IMR-90 (cell line): ENCODE data around the gene IFNE. TPM values are rescaled to one million over a fixed set of nuclear protein-coding genes. Genes with fewer than 3 reads are reported as not detected.
A peak's percentile ranks its signal among the peaks of the same experiment; 100 is the strongest.

Experiments used
- ATAC-seq: fragments of 200-7000 bp; cut with Tn5 transposase; 2 replicates; pipeline ENCODE4 v1.9.1; 2020; ENCODE audit warnings: low read depth, mild to moderate bottlenecking, moderate library complexity
- BruUV-seq: library from RNA; stranded (reverse); fragments of 400-500 nt; replicated peaks from 2 replicates; lab custom pipeline; 2021; lab: Mats Ljungman, UMichigan
- CTCF ChIA-PET: fragments of 300-600 bp; formaldehyde crosslinking; extraction: SDS; loops from one replicate; lab custom pipeline; 2021; ENCODE audit warnings: antibody characterized with exemption; lab: Yijun Ruan, JAX
- POLR2A ChIA-PET: fragments of 300-600 bp; sonication (Branson Sonifier 250); formaldehyde crosslinking; loops from one replicate; lab custom pipeline; 2022; ENCODE audit warnings: antibody characterized with exemption; ENCODE audit not compliant: unreplicated experiment; lab: Charles Lee
- DNase-seq: peaks from one replicate; pipeline ENCODE4 v3.0.0; 2013
- H2AFZ ChIP-seq: replicated peaks from 2 replicates; pipeline ENCODE3; 2013; ENCODE audit warnings: low read length, mild to moderate bottlenecking; ENCODE audit not compliant: poor library complexity
- H2AK5ac ChIP-seq: 2 replicates; pipeline ENCODE4 v1.6.1; 2013; ENCODE audit warnings: low read depth, low read length, inconsistent platforms
- H2AK9ac ChIP-seq: replicated peaks from 2 replicates; pipeline ENCODE3; 2013; ENCODE audit warnings: mild to moderate bottlenecking, low read depth, low read length, moderate library complexity; ENCODE audit not compliant: poor library complexity
- H2BK120ac ChIP-seq: 2 replicates; pipeline ENCODE4 v1.6.1; 2013; ENCODE audit warnings: low read depth, low read length, inconsistent platforms
- H2BK15ac ChIP-seq: 3 replicates; pipeline ENCODE4 v1.6.1; 2013; ENCODE audit warnings: low read depth, low read length, inconsistent platforms
- H2BK20ac ChIP-seq: 2 replicates; pipeline ENCODE4 v1.6.1; 2013; ENCODE audit warnings: low read depth, mild to moderate bottlenecking, inconsistent platforms, low read length, moderate library complexity
- H2BK5ac ChIP-seq: 2 replicates; pipeline ENCODE4 v1.6.1; 2013; ENCODE audit warnings: mild to moderate bottlenecking, low read depth, low read length, inconsistent platforms; ENCODE audit not compliant: poor library complexity, severe bottlenecking
- H3K14ac ChIP-seq: replicated peaks from 2 replicates; pipeline ENCODE4 v1.6.1; 2013; ENCODE audit warnings: low read depth, low read length, inconsistent platforms
- H3K18ac ChIP-seq: 2 replicates; pipeline ENCODE4 v1.6.1; 2013; ENCODE audit warnings: low read depth, low read length, control low read depth
- H3K23ac ChIP-seq: 2 replicates; pipeline ENCODE4 v1.6.1; 2013; ENCODE audit warnings: low read depth, low read length, inconsistent platforms
- H3K27ac ChIP-seq: 2 replicates; pipeline ENCODE4 v1.5.1; 2013; ENCODE audit warnings: mild to moderate bottlenecking, control low read depth, low read length; ENCODE audit not compliant: insufficient read depth
- H3K27me3 ChIP-seq: 2 replicates; pipeline ENCODE4 v1.6.1; 2013; ENCODE audit warnings: low read length; ENCODE audit not compliant: control insufficient read depth, insufficient read depth
- H3K36me3 ChIP-seq: 2 replicates; pipeline ENCODE4 v1.6.1; 2013; ENCODE audit warnings: low read length, mixed read lengths; ENCODE audit not compliant: control insufficient read depth, insufficient read depth
- H3K4ac ChIP-seq: 2 replicates; pipeline ENCODE4 v1.6.1; 2013; ENCODE audit warnings: low read depth, low read length, inconsistent platforms
- H3K4me1 ChIP-seq: 2 replicates; pipeline ENCODE4 v1.6.1; 2013; ENCODE audit warnings: low read length, mixed read lengths; ENCODE audit not compliant: control insufficient read depth, insufficient read depth
- H3K4me2 ChIP-seq: 2 replicates; pipeline ENCODE4 v1.6.1; 2013; ENCODE audit warnings: low read depth, mild to moderate bottlenecking, control low read depth, low read length, moderate library complexity
- H3K4me3 ChIP-seq: 2 replicates; pipeline ENCODE4 v1.5.1; 2013; ENCODE audit warnings: low read depth, mild to moderate bottlenecking, control low read depth, low read length, moderate library complexity; ENCODE audit not compliant: insufficient read depth
- H3K56ac ChIP-seq: 2 replicates; pipeline ENCODE4 v1.6.1; 2013; ENCODE audit warnings: low read length, inconsistent platforms; ENCODE audit not compliant: insufficient read depth; ENCODE audit errors: extremely low read depth
- H3K79me1 ChIP-seq, 2 experiments: 2 replicates each; pipeline ENCODE4 v1.6.1; 2013; ENCODE audit warnings: low read length in 2 of 2, inconsistent platforms in 1 of 2, low read depth in 1 of 2
- H3K9ac ChIP-seq: 2 replicates; pipeline ENCODE4 v1.6.1; 2013; ENCODE audit warnings: low read depth, low read length, control low read depth
- H3K9me1 ChIP-seq: 2 replicates; pipeline ENCODE4 v1.6.1; 2013; ENCODE audit warnings: low read length, inconsistent platforms; ENCODE audit not compliant: insufficient read depth
- H3K9me3 ChIP-seq: 2 replicates; pipeline ENCODE4 v1.6.1; 2013; ENCODE audit warnings: low read length; ENCODE audit not compliant: control insufficient read depth, insufficient read depth
- H4K20me1 ChIP-seq: 2 replicates; pipeline ENCODE4 v1.6.1; 2013; ENCODE audit warnings: low read length, inconsistent platforms; ENCODE audit not compliant: insufficient read depth
- H4K5ac ChIP-seq: 2 replicates; pipeline ENCODE4 v1.6.1; 2013; ENCODE audit warnings: mild to moderate bottlenecking, low read depth, low read length, control low read depth
- H4K8ac ChIP-seq, 2 experiments: 2 replicates each; pipeline ENCODE4 v1.6.1; 2013; ENCODE audit warnings: low read depth in 2 of 2, low read length in 2 of 2, control low read depth in 1 of 2, inconsistent platforms in 1 of 2
- H4K91ac ChIP-seq: 2 replicates; pipeline ENCODE4 v1.6.1; 2013; ENCODE audit warnings: low read depth, low read length, inconsistent platforms; ENCODE audit not compliant: insufficient read depth
- BHLHE40 ChIP-seq: fragments of 150-350 bp; IDR thresholded peaks from 2 replicates; pipeline ENCODE4 v1.6.1; 2016; ENCODE audit warnings: mild to moderate bottlenecking, low read depth, low read length
- CEBPB ChIP-seq: IDR thresholded peaks from 2 replicates; pipeline ENCODE4 v1.6.1; 2012; ENCODE audit warnings: low read depth, low read length, improper control_type of control experiment
- CHD1 ChIP-seq: IDR thresholded peaks from 2 replicates; pipeline ENCODE4 v1.6.1; 2012; ENCODE audit warnings: low read depth, low read length, improper control_type of control experiment
- CTCF ChIP-seq: conservative IDR thresholded peaks from 2 replicates; pipeline ENCODE4 v1.5.1; 2012; ENCODE audit warnings: mild to moderate bottlenecking, low read depth, low read length, improper control_type of control experiment
- ELK1 ChIP-seq: fragments of 150-350 bp; IDR thresholded peaks from 2 replicates; pipeline ENCODE4 v1.6.1; 2016; ENCODE audit warnings: low read depth, mild to moderate bottlenecking, low read length, moderate library complexity, borderline replicate concordance
- MAFK ChIP-seq: IDR thresholded peaks from 2 replicates; pipeline ENCODE4 v1.6.1; 2012; ENCODE audit warnings: low read depth, low read length, improper control_type of control experiment
- MAZ ChIP-seq: IDR thresholded peaks from 2 replicates; pipeline ENCODE4 v1.6.1; 2012; ENCODE audit warnings: low read depth, mild to moderate bottlenecking, low read length, improper control_type of control experiment, moderate library complexity, borderline replicate concordance
- MXI1 ChIP-seq: IDR thresholded peaks from 2 replicates; pipeline ENCODE4 v1.6.1; 2012; ENCODE audit warnings: low read depth, mild to moderate bottlenecking, low read length, moderate library complexity, borderline replicate concordance
- POLR2A ChIP-seq: IDR thresholded peaks from 2 replicates; pipeline ENCODE4 v1.6.1; 2012; ENCODE audit warnings: mild to moderate bottlenecking, low read depth, low read length
- RAD21 ChIP-seq: IDR thresholded peaks from 2 replicates; pipeline ENCODE4 v1.6.1; 2012; ENCODE audit warnings: low read length, improper control_type of control experiment
- RCOR1 ChIP-seq: IDR thresholded peaks from 2 replicates; pipeline ENCODE4 v1.6.1; 2012; ENCODE audit warnings: mild to moderate bottlenecking, low read length, improper control_type of control experiment; ENCODE audit not compliant: insufficient replicate concordance
- RFX5 ChIP-seq: IDR thresholded peaks from 2 replicates; pipeline ENCODE4 v1.8.0; 2012; ENCODE audit warnings: low read depth, mild to moderate bottlenecking, low read length, moderate library complexity
- SMC3 ChIP-seq: fragments of 150-350 bp; IDR thresholded peaks from 2 replicates; pipeline ENCODE4 v1.6.1; 2016; ENCODE audit warnings: low read depth, mild to moderate bottlenecking, antibody characterized with exemption, low read length, moderate library complexity
- USF2 ChIP-seq: fragments of 150-350 bp; IDR thresholded peaks from 2 replicates; pipeline ENCODE4 v1.6.1; 2017; ENCODE audit warnings: mild to moderate bottlenecking, antibody characterized with exemption, low read length, low read depth
- WGBS, 2 experiments: methylation state at CpG; one replicate each; pipeline versions ENCODE4 v1.1.5 to v1.1.7; 2013; ENCODE audit warnings: missing lambda C conversion rate in 2 of 2; ENCODE audit not compliant: insufficient read length in 1 of 2; ENCODE audit errors: extremely low coverage in 2 of 2; 5-methylcytosine and 5-hydroxymethylcytosine counted together
- dilution Hi-C: fragments of 300-500 bp; cut with HindIII; formaldehyde crosslinking; loops from one replicate; pipeline ENCODE4 v1.14.3; 2018; ENCODE audit warnings: low sequenced_read_pairs; ENCODE audit not compliant: unreplicated experiment
- in situ Hi-C: fragments of 300-500 bp; cut with MboI; formaldehyde crosslinking; loops from 3 replicates; pipeline ENCODE4 v1.14.3; 2019; ENCODE audit warnings: low sequenced_read_pairs, inconsistent platforms, mixed read lengths
- intact Hi-C: fragments of 100-400 bp; cut with micrococcal nuclease; formaldehyde crosslinking; loops from 2 replicates; pipeline ENCODE4 v1.10.0; 2022
- polyA plus RNA-seq, 3 experiments: library from polyadenylated mRNA; depleted of rRNA; stranded (reverse); fragments of >200 nt; gene quantifications; 2 replicates each; pipeline ENCODE4 v1.2.3, GENCODE V29; 2012; ENCODE audit warnings: low replicate concordance in 1 of 3
- total RNA-seq: library from RNA; depleted of rRNA; stranded (reverse); fragments of >200 nt; gene quantifications from 2 replicates; pipeline ENCODE4 v1.2.3, GENCODE V29; 2012

IFNE gene
- total and polyA plus RNA-seq, 2 of the 4 experiments (the other 2 are of a cell fraction), result 1.4 to 1.8 TPM

- no CpG with 5 or more reads among the region's 2 CpGs for WGBS, 2 experiments
- intact Hi-C loops (no loop called here), dilution Hi-C loops (no loop called here)
- no peak for TF ChIP-seq RAD21
- TF ChIP-seq USF2, result no peak
- no peak for TF ChIP-seq MXI1
- TF ChIP-seq MAZ, result no peak
- TF ChIP-seq RCOR1, result no peak
- no peak for TF ChIP-seq SMC3
- TF ChIP-seq CTCF, result no peak
- TF ChIP-seq POLR2A, result no peak
- TF ChIP-seq BHLHE40, result no peak
- no peak for TF ChIP-seq ELK1
- no peak for TF ChIP-seq CEBPB
- no peak for TF ChIP-seq RFX5
- TF ChIP-seq CHD1, result no peak
- TF ChIP-seq MAFK, result no peak
Measured at GRCh38 chr9:21523021-21524014, 41.2 kb upstream of the IFNE start.

More at GRCh38 chr9:21523021-21524014, 41.2 kb upstream of the IFNE start:
- TSS peak; percentile 1 for BruUV-seq
- no peak overlapping the region for H2AFZ ChIP-seq
- DNase-seq (no peak), ATAC-seq (no peak)
- no peak overlapping the region for H3K9ac ChIP-seq
- ChIA-PET POLR2A (interaction anchor here (0.6 kb wide), 1 partner anchor 94 kb away, joined by 3 read pairs; no protein-coding TSS in a partner anchor), CTCF (interaction anchor here (0.6 to 1.0 kb wide), 3 partner anchors 14 to 376 kb away, joined by 3 to 4 read pairs (median 4); no protein-coding TSS in a partner anchor)
- peaks cover 15% of the 10 kb centered on the region for H3K36me3 ChIP-seq
- H2AK5ac ChIP-seq, result no peak overlapping the region
- H3K27me3 ChIP-seq, result no peaks in the 10 kb centered on the region
- no peaks in the 10 kb centered on the region for H3K4me1 ChIP-seq
- H2BK20ac ChIP-seq, result no peak overlapping the region
- H3K18ac ChIP-seq, result no peak overlapping the region
- no peak overlapping the region for H3K4ac ChIP-seq
- no peaks in the 10 kb centered on the region for H3K9me3 ChIP-seq
- H3K4me3 ChIP-seq, result no peak overlapping the region
- H3K4me2 ChIP-seq, result no peak overlapping the region
- no peak overlapping the region for H4K8ac ChIP-seq
- H2BK5ac ChIP-seq, result no peak overlapping the region
- H2BK15ac ChIP-seq, result no peak overlapping the region
- in situ Hi-C loops, result no loop called here
- H2AK9ac ChIP-seq, result no peak overlapping the region
- no peak overlapping the region for H3K14ac ChIP-seq
- H4K91ac ChIP-seq, result no peak overlapping the region
- H3K9me1 ChIP-seq, result no peaks in the 10 kb centered on the region
- H4K5ac ChIP-seq, result no peak overlapping the region
- H3K79me1 ChIP-seq, result peaks cover 23 to 42% of the 10 kb centered on the region in 2 experiments
- no peak overlapping the region for H3K23ac ChIP-seq
- no peak overlapping the region for H3K27ac ChIP-seq
- H3K56ac ChIP-seq, result no peak overlapping the region
- H4K20me1 ChIP-seq, result no peaks in the 10 kb centered on the region
- H2BK120ac ChIP-seq, result no peak overlapping the region
